GM18526 (cell line): ENCODE data around the gene EXO5.

ENCODE experiments used
- POLR2A ChIP-seq: IDR thresholded peaks from 3 replicates; pipeline ENCODE4 v1.6.1; 2011; ENCODE audit not compliant: insufficient read length; ENCODE audit errors: extremely low read depth

Gene EXO5

GRCh38 chr1:40508375-40509341, at the start of gene EXO5:
Gene EXO5, plus strand, starts transcription at chr1:40508767. Its CDS starts 5,778 bp downstream, at chr1:40514545.
- TF ChIP-seq POLR2A: peak; percentile 90

- TF ChIP-seq POLR2A: no peak
These were observed 45.5 kb upstream of the EXO5 start for GRCh38 chr1:40462956-40463590.

GRCh38 chr1:40469327-40469726, 39.2 kb upstream of the EXO5 start:
- TF ChIP-seq POLR2A: no peak

- TF ChIP-seq POLR2A: no peak
These were observed 33.3 kb upstream of the EXO5 start for GRCh38 chr1:40475268-40475667.

- TF ChIP-seq POLR2A: peak; percentile 76
These were observed 31.5 kb upstream of the EXO5 start, which contains the start of gene ZFP69 for GRCh38 chr1:40476924-40477677. Gene ZFP69, plus strand, starts transcription at chr1:40477290. Its CDS starts 2,072 bp downstream, at chr1:40479362.

- TF ChIP-seq POLR2A: no peak
These were observed 30.9 kb upstream of the EXO5 start for GRCh38 chr1:40477678-40478053.

- no peak for TF ChIP-seq POLR2A
These were observed 30.3 kb upstream of the EXO5 start for GRCh38 chr1:40478276-40478675.

GRCh38 chr1:40479156-40479555, 29.4 kb upstream of the EXO5 start:
- no peak for TF ChIP-seq POLR2A

- no peak for TF ChIP-seq POLR2A
These were observed 13.2 kb upstream of the EXO5 start for GRCh38 chr1:40495315-40495903.

- no peak for TF ChIP-seq POLR2A
These were observed 594 bp upstream of the EXO5 start for GRCh38 chr1:40507973-40508372.

GRCh38 chr1:40519517-40519916, 10.9 kb downstream of the EXO5 start:
- no peak for TF ChIP-seq POLR2A

GRCh38 chr1:40530735-40531380, 22.3 kb downstream of the EXO5 start:
- no peak for TF ChIP-seq POLR2A

- peak; percentile 77 for TF ChIP-seq POLR2A
These were observed 23.0 kb downstream of the EXO5 start, which contains the start of gene ZNF684 for GRCh38 chr1:40531381-40532061. Gene ZNF684, plus strand, starts transcription at chr1:40531637. Its CDS starts 1,530 bp downstream, at chr1:40533167.

GRCh38 chr1:40532062-40532389, 23.5 kb downstream of the EXO5 start:
- no peak for TF ChIP-seq POLR2A
